RWPE1 (cell line): ENCODE data around the gene TTR.

Source experiments
- CTCF ChIA-PET: fragments of 350-600 bp; sonication (Branson Sonifier 250); formaldehyde crosslinking; extraction: SDS; loops from one replicate; lab custom pipeline; 2021; lab: Yijun Ruan, JAX
- POLR2A ChIA-PET: fragments of 400-600 bp; formaldehyde crosslinking; extraction: SDS; loops from one replicate; lab custom pipeline; 2020; ENCODE audit warnings: antibody characterized with exemption; ENCODE audit not compliant: low non-redundant PET; lab: Yijun Ruan, JAX
- DNase-seq: peaks from one replicate; pipeline ENCODE4 v3.0.0; 2012; ENCODE audit warnings: low spot score
- H3K27ac ChIP-seq: fragments of 450-650 bp; 2 replicates; pipeline ENCODE4 v1.5.1; 2017
- CTCF ChIP-seq: fragments of 450-650 bp; conservative IDR thresholded peaks from 2 replicates; pipeline ENCODE4 v1.5.1; 2017; ENCODE audit warnings: low read depth, mild to moderate bottlenecking

The TTR gene

GRCh38 chr18:31583185-31583854 is 8.4 kb upstream of the TTR start:
- no peak for DNase-seq
- TF ChIP-seq CTCF, result no peak
- CTCF ChIA-PET, result no interaction called here
- no peak overlapping the region for H3K27ac ChIP-seq
- POLR2A ChIA-PET, result no interaction called here

- TF ChIP-seq CTCF, result no peak
- POLR2A ChIA-PET, result no interaction called here
- H3K27ac ChIP-seq, result no peak overlapping the region
- CTCF ChIA-PET, result no interaction called here
- no peak for DNase-seq
Observed at GRCh38 chr18:31585991-31586390, 5.7 kb upstream of the TTR start.

- ChIA-PET CTCF (no interaction called here), POLR2A (no interaction called here)
- TF ChIP-seq CTCF, result no peak
- DNase-seq, result no peak
- H3K27ac ChIP-seq, result no peak overlapping the region
Observed at GRCh38 chr18:31586616-31587015, 5.1 kb upstream of the TTR start.

GRCh38 chr18:31587529-31587928 is 4.1 kb upstream of the TTR start:
- no peak for DNase-seq
- POLR2A ChIA-PET, result no interaction called here
- CTCF ChIA-PET, result interaction anchor here (0.6 kb wide), 1 partner anchor 681 kb away, joined by 4 read pairs; no protein-coding TSS in a partner anchor
- no peak overlapping the region for H3K27ac ChIP-seq
- no peak for TF ChIP-seq CTCF

- no peak for TF ChIP-seq CTCF
- no peak for DNase-seq
- ChIA-PET POLR2A (no interaction called here), CTCF (no interaction called here)
- no peak overlapping the region for H3K27ac ChIP-seq
Observed at GRCh38 chr18:31590570-31590969, 1.1 kb upstream of the TTR start.

GRCh38 chr18:31591113-31591512 is 564 bp upstream of the TTR start:
- no peak for TF ChIP-seq CTCF
- ChIA-PET CTCF (no interaction called here), POLR2A (no interaction called here)
- H3K27ac ChIP-seq, result no peak overlapping the region
- no peak for DNase-seq
